K562 (cell line): ENCODE measurements around the gene MPHOSPH9. TPM values are rescaled to one million over a fixed set of nuclear protein-coding genes. Genes with fewer than 3 reads are reported as not detected.

ENCODE experiments used
- ATAC-seq: fragments of 200-7000 bp; cut with Tn5 transposase; 3 replicates; pipeline ENCODE4 v1.9.1; 2020; ENCODE audit warnings: moderate library complexity
- BruUV-seq: library from RNA; stranded (reverse); fragments of 400-500 nt; replicated peaks from 2 replicates; lab custom pipeline; 2021; lab: Mats Ljungman, UMichigan
- CTCF ChIA-PET: fragments of 300-600 bp; formaldehyde crosslinking; extraction: SDS; loops from one replicate; lab custom pipeline; 2021; ENCODE audit warnings: low intra/inter-chr PET ratio; lab: Yijun Ruan, JAX
- POLR2A ChIA-PET: fragments of 300-600, 350-650 bp; sonication (Branson Sonifier 250); formaldehyde crosslinking; extraction: SDS; loops from one replicate; lab custom pipeline; 2021; ENCODE audit warnings: antibody characterized with exemption, inconsistent platforms; lab: Yijun Ruan, JAX
- DNase-seq, 4 experiments: peaks; one replicate each; pipeline versions ENCODE4 v3.0.0 to v3.0.0-alpha.2; 2011 to 2018; ENCODE audit warnings: low spot score in 3 of 4, mixed read lengths in 3 of 4; ENCODE audit errors: extremely low read depth in 1 of 4
- FAIRE-seq: peaks from 2 replicates; lab custom pipeline; 2011; peaks lifted over from hg19 to GRCh38; lab: Jason Lieb, UNC
- H2AFZ ChIP-seq: 2 replicates; pipeline ENCODE4 v1.6.0; 2011; ENCODE audit warnings: low read depth, low read length, control low read depth, inconsistent platforms
- H3K27ac ChIP-seq: fragments of 200-600 bp; 3 replicates; pipeline ENCODE4 v1.8.0; 2011; ENCODE audit warnings: low read depth, mild to moderate bottlenecking, control low read depth, inconsistent platforms, low read length, moderate library complexity, mixed read lengths; ENCODE audit errors: extremely low read depth
- H3K27me3 ChIP-seq, 2 experiments: fragments of 300-600 bp in 1 of 2; 2 replicates in 1 of 2; 3 replicates in 1 of 2; pipeline versions ENCODE4 v1.6.0 to v1.8.0; 2011; ENCODE audit warnings: inconsistent platforms in 2 of 2, low read length in 2 of 2, mild to moderate bottlenecking in 1 of 2, mixed read lengths in 1 of 2, moderate library complexity in 1 of 2; ENCODE audit not compliant: control insufficient read depth in 2 of 2, insufficient read depth in 2 of 2
- H3K36me3 ChIP-seq: fragments of 300-600 bp; 3 replicates; pipeline ENCODE4 v1.8.0; 2011; ENCODE audit warnings: mild to moderate bottlenecking, low read length, inconsistent platforms; ENCODE audit not compliant: control insufficient read depth, insufficient read depth
- H3K4me1 ChIP-seq, 2 experiments: fragments of 200-600 bp in 1 of 2; replicated peaks in 1 of 2; 2 replicates in 1 of 2; 3 replicates in 1 of 2; pipeline versions ENCODE4 v1.5.1 to v1.8.0; 2011; ENCODE audit warnings: inconsistent platforms in 2 of 2, low read length in 2 of 2, mild to moderate bottlenecking in 1 of 2, mixed read lengths in 1 of 2, moderate library complexity in 1 of 2; ENCODE audit not compliant: control insufficient read depth in 2 of 2, insufficient read depth in 2 of 2
- H3K4me2 ChIP-seq: 2 replicates; pipeline ENCODE4 v1.6.1; 2011; ENCODE audit warnings: low read length, control low read depth, inconsistent platforms, mixed read lengths; ENCODE audit not compliant: insufficient read depth
- H3K4me3 ChIP-seq: fragments of 200-600 bp; sonication (generic), shearing (Covaris generic); 2 replicates; pipeline ENCODE4 v1.5.1; 2016; ENCODE audit warnings: control low read depth, inconsistent platforms
- H3K79me2 ChIP-seq: fragments of 200-600 bp; 3 replicates; pipeline ENCODE4 v1.8.0; 2011; ENCODE audit warnings: low read length, inconsistent platforms; ENCODE audit not compliant: control insufficient read depth, insufficient read depth
- H3K9ac ChIP-seq, 2 experiments: 2 replicates each; pipeline versions ENCODE4 v1.6.0 to v1.6.1; 2011; ENCODE audit warnings: low read depth in 2 of 2, low read length in 2 of 2, control low read depth in 1 of 2, inconsistent platforms in 1 of 2, mild to moderate bottlenecking in 1 of 2, mixed read lengths in 1 of 2; ENCODE audit not compliant: insufficient read depth in 1 of 2
- H3K9me1 ChIP-seq: one replicate; pipeline ENCODE4 v1.6.0; 2011; ENCODE audit warnings: inconsistent platforms, mild to moderate bottlenecking, low read length, moderate library complexity; ENCODE audit not compliant: control insufficient read depth, insufficient read depth
- H3K9me3 ChIP-seq: replicated peaks from 2 replicates; pipeline ENCODE4 v1.5.1; 2011; ENCODE audit warnings: low read depth, low read length, inconsistent platforms; ENCODE audit not compliant: control insufficient read depth, insufficient read depth
- H4K20me1 ChIP-seq: replicated peaks from 2 replicates; pipeline ENCODE4 v1.6.1; 2011; ENCODE audit warnings: low read length, inconsistent platforms, mixed read lengths; ENCODE audit not compliant: control insufficient read depth, insufficient read depth
- CREM ChIP-seq: IDR thresholded peaks from 2 replicates; pipeline ENCODE4 v1.6.1; 2014; ENCODE audit warnings: antibody characterized with exemption, low read depth
- JUND ChIP-seq, 2 experiments: IDR thresholded peaks; 2 replicates in 1 of 2; 3 replicates in 1 of 2; pipeline ENCODE4 v1.6.1; 2011; ENCODE audit warnings: borderline replicate concordance in 2 of 2, low read depth in 2 of 2, low read length in 2 of 2, improper control_type of control experiment in 1 of 2, missing biosample characterization in 1 of 2, missing genetic modification characterization in 1 of 2, missing genetic modification reagents in 1 of 2
- MECOM ChIP-seq: fragments of 250-450 bp; sonication (Bioruptor Pico); IDR thresholded peaks from 2 replicates; pipeline ENCODE4 v1.8.0; 2022; ENCODE audit warnings: inconsistent platforms
- POLR2AphosphoS5 ChIP-seq: IDR thresholded peaks from 2 replicates; pipeline ENCODE4 v1.6.1; 2011; ENCODE audit warnings: mild to moderate bottlenecking, low read depth, low read length, moderate library complexity; ENCODE audit not compliant: control insufficient read depth, insufficient read depth
- RBBP5 ChIP-seq: fragments of 200-600 bp; sonication (generic); IDR thresholded peaks from 2 replicates; pipeline ENCODE4 v1.6.1; 2012; ENCODE audit warnings: borderline replicate concordance, mild to moderate bottlenecking, low read length, control low read depth, inconsistent platforms; ENCODE audit not compliant: insufficient read depth, poor library complexity, severe bottlenecking
- RBM25 ChIP-seq: fragments of 200-400 bp; formaldehyde crosslinking; IDR thresholded peaks from 2 replicates; pipeline ENCODE4 v1.6.1; 2018; ENCODE audit warnings: low read length, low read depth, moderate library complexity; ENCODE audit not compliant: severe bottlenecking
- USF2 ChIP-seq: sonication (generic); formaldehyde crosslinking; IDR thresholded peaks from 2 replicates; pipeline ENCODE4 v1.5.0; 2020; ENCODE audit warnings: missing genetic modification reagents
- ZNF398 ChIP-seq: fragments of 250-450 bp; sonication (Bioruptor Pico); IDR thresholded peaks from 2 replicates; pipeline ENCODE4 v1.8.0; 2021; ENCODE audit warnings: moderate library complexity, mild to moderate bottlenecking, inconsistent platforms
- ZNF75A ChIP-seq: fragments of 450-650 bp; formaldehyde crosslinking; IDR thresholded peaks from 2 replicates; pipeline ENCODE4 v1.4.0; 2020; ENCODE audit warnings: mild to moderate bottlenecking
- ZNF77 ChIP-seq: fragments of 250-450 bp; sonication (Bioruptor Pico); IDR thresholded peaks from 2 replicates; pipeline ENCODE4 v1.5.0; 2020
- WGBS: fragments of 100-300 bp; shearing (Covaris generic); methylation state at CpG from one replicate; pipeline ENCODE4 v1.1.6; 2016; ENCODE audit warnings: low coverage, mixed read lengths; ENCODE audit not compliant: insufficient coverage; ENCODE audit errors: missing lambda C conversion rate; 5-methylcytosine and 5-hydroxymethylcytosine counted together
- in situ Hi-C: fragments of 300-500 bp; cut with MboI; formaldehyde crosslinking; loops from 4 replicates; pipeline ENCODE4 v1.15.0; 2018; ENCODE audit warnings: inconsistent platforms, mixed read lengths
- intact Hi-C: fragments of 100-400 bp; cut with micrococcal nuclease; formaldehyde crosslinking; loops from 2 replicates; pipeline ENCODE4 v1.14.2; 2022
- polyA plus RNA-seq, 8 experiments: library from polyadenylated mRNA; depleted of rRNA in 4 of 8; stranded (reverse) in 5 of 8; unstranded in 3 of 8; fragments of >200 nt; fragmentation: Nextera tagmentation in 2 of 8; fragmentation: Illumina TruSeq in 1 of 8; extraction: Ambion mirVana in 2 of 8; extraction: Trizol in 1 of 8; gene quantifications; 2 replicates each; pipeline versions ENCODE4 v1.2.1 to v1.2.3, GENCODE V29; 2011 to 2014; ENCODE audit warnings: inconsistent platforms in 1 of 8, missing spikeins in 1 of 8
- total RNA-seq, 7 experiments: library from RNA; depleted of rRNA in 6 of 7; stranded (reverse); fragments of >200 nt in 6 of 7; fragmentation: Illumina TruSeq in 2 of 7; extraction: Trizol in 2 of 7; gene quantifications; 2 replicates each; pipeline versions ENCODE4 v1.2.1 to v1.2.3, GENCODE V29; 2011 to 2021; ENCODE audit warnings: low replicate concordance in 1 of 7

Gene MPHOSPH9
- total and polyA plus RNA-seq, 9 of the 15 experiments (the other 6 are each of a cell fraction or from before 2014, with no cell fraction given), result 14.2 to 103 (median 54.5) TPM

GRCh38 chr12:123108682-123109066, 124.3 kb downstream of the MPHOSPH9 start:
- no peak overlapping the region for H3K4me2 ChIP-seq
- TF ChIP-seq ZNF398 (CRISPR knock-in tag), result no peak
- no peak for TF ChIP-seq POLR2AphosphoS5
- TF ChIP-seq RBBP5, result no peak
- TF ChIP-seq CREM, result no peak
- TF ChIP-seq ZNF75A, result no peak
- no peak for TF ChIP-seq USF2
- no peak for TF ChIP-seq ZNF77 (CRISPR knock-in tag)
- TF ChIP-seq MECOM (CRISPR knock-in tag), result no peak
- TF ChIP-seq RBM25, result no peak
- TF ChIP-seq JUND (IDR thresholded peaks at IDR 0.05; ENCODE audit: borderline replicate concordance, low read depth, low read length), result no peak
- TF ChIP-seq JUND (tag; IDR thresholded peaks at IDR 0.05; ENCODE audit: borderline replicate concordance, low read depth, low read length), result no peak
- FAIRE-seq, result no peak
- no peaks in the 10 kb centered on the region; a peak in 1 of 5 replicates for H3K27me3 ChIP-seq
- WGBS, result 62% methylated on average over 7 of the region's 7 CpGs
- H3K79me2 ChIP-seq, result no peaks in the 10 kb centered on the region
- H3K9me1 ChIP-seq, result no peaks in the 10 kb centered on the region
- H3K27ac ChIP-seq, result no peak overlapping the region
- ChIA-PET CTCF (no interaction called here), POLR2A (interaction anchor here (0.6 kb wide), 1 partner anchor 85 kb away, joined by 3 read pairs; no protein-coding TSS in a partner anchor)
- peaks cover 9% of the 10 kb centered on the region; the same call in 2 of the 3 replicates for H3K36me3 ChIP-seq
- no peak for ATAC-seq
- H4K20me1 ChIP-seq, result no peaks in the 10 kb centered on the region
- H3K9me3 ChIP-seq, result no peaks in the 10 kb centered on the region
- H3K4me3 ChIP-seq, result no peak overlapping the region
- H2AFZ ChIP-seq, result no peak overlapping the region
- DNase-seq, result no peak
- peaks cover 21 to 26% of the 10 kb centered on the region in 2 experiments for H3K4me1 ChIP-seq
- in situ Hi-C loops, result no loop called here
- no TSS peak for BruUV-seq
- intact Hi-C loops, result no loop called here
- H3K9ac ChIP-seq, result no peak overlapping the region
